ENCODE data around the gene RNF166. TPM values are rescaled to one million over a fixed set of nuclear protein-coding genes. Genes with fewer than 3 reads are reported as not detected.

RNF166 gene
- total and polyA plus RNA-seq, 7 donors, result 10.1 to 22.9 (median 14.1) TPM

GRCh38 chr16:88733630-88734360, 27.6 kb upstream of the RNF166 start:
- ATAC-seq, result no peak
- no peak for TF ChIP-seq CTCF (IDR thresholded peaks at IDR 0.05)
- Histone ChIP-seq H3K27me3 (ENCODE audit: insufficient read depth in 3 of 3, low read length in 2 of 3) (no peaks in the 10 kb centered on the region), H3K36me3 (ENCODE audit: insufficient read depth in 1 of 2, low read depth in 1 of 2) (no peaks in the 10 kb centered on the region), H3K4me1 (no peaks in the 10 kb centered on the region), H3K27ac (no peak overlapping the region), H3K9me3 (no peaks in the 10 kb centered on the region), H3K4me3 (no peak overlapping the region)
- WGBS, 3 donors, result 87 to 89% (median 88%) methylated on average over 23 to 27 of the region's 27 CpGs
- no peak for DNase-seq
- intact Hi-C loops (cut with DNase I), result no loop called here

- Histone ChIP-seq H3K27me3 (ENCODE audit: insufficient read depth in 3 of 3, low read length in 2 of 3) (no peaks in the 10 kb centered on the region), H3K27ac (no peak overlapping the region), H3K36me3 (ENCODE audit: insufficient read depth in 1 of 2, low read depth in 1 of 2) (no peaks in the 10 kb centered on the region), H3K4me1 (no peaks in the 10 kb centered on the region), H3K4me3 (no peak overlapping the region), H3K9me3 (no peaks in the 10 kb centered on the region)
- intact Hi-C loops (cut with DNase I), result no loop called here
- WGBS, 3 donors, result 82 to 95% (median 82%) methylated on average over 12 to 13 of the region's 13 CpGs
- TF ChIP-seq CTCF (IDR thresholded peaks at IDR 0.05), result no peak
- ATAC-seq (no peak), DNase-seq (no peak)
These were observed 26.7 kb upstream of the RNF166 start for GRCh38 chr16:88732961-88733294.

GRCh38 chr16:88732172-88732960, 26.2 kb upstream of the RNF166 start:
- no peak for TF ChIP-seq CTCF (IDR thresholded peaks at IDR 0.05)
- H3K27ac ChIP-seq, result no peak overlapping the region
- H3K36me3 ChIP-seq (ENCODE audit: insufficient read depth in 1 of 2, low read depth in 1 of 2), result no peaks in the 10 kb centered on the region
- no peaks in the 10 kb centered on the region for H3K4me1 ChIP-seq
- H3K9me3 ChIP-seq, result no peaks in the 10 kb centered on the region
- H3K27me3 ChIP-seq (ENCODE audit: insufficient read depth in 3 of 3, low read length in 2 of 3), result peaks cover 0 to 4% (median 0%) of the 10 kb centered on the region in 3 donors
- ATAC-seq (no peak), DNase-seq (no peak)
- no peak overlapping the region for H3K4me3 ChIP-seq
- intact Hi-C loops (cut with DNase I), result no loop called here
- 41 to 62% (median 42%) methylated on average over 30 of the region's 30 CpGs for WGBS, 3 donors

GRCh38 chr16:88731699-88732098, 25.5 kb upstream of the RNF166 start:
- intact Hi-C loops (cut with DNase I), result no loop called here

More at GRCh38 chr16:88731699-88732098, 25.5 kb upstream of the RNF166 start:
- Histone ChIP-seq H3K4me1 (no peaks in the 10 kb centered on the region), H3K9me3 (no peaks in the 10 kb centered on the region), H3K36me3 (ENCODE audit: insufficient read depth in 1 of 2, low read depth in 1 of 2) (no peaks in the 10 kb centered on the region), H3K27me3 (ENCODE audit: insufficient read depth in 3 of 3, low read length in 2 of 3) (peaks cover 0 to 4% (median 0%) of the 10 kb centered on the region in 3 donors), H3K4me3 (no peak overlapping the region), H3K27ac (no peak overlapping the region)
- 65 to 75% (median 74%) methylated on average over 14 to 15 of the region's 15 CpGs for WGBS, 3 donors
- no peak for ATAC-seq
- TF ChIP-seq CTCF (IDR thresholded peaks at IDR 0.05), result no peak
- no peak for DNase-seq

Measured in psoas muscle (tissue), 8 donors.